Glutamatergic neuron (in vitro differentiated cells): ENCODE results near the gene MINPP1. TPM values are rescaled to one million over a fixed set of nuclear protein-coding genes. Genes with fewer than 3 reads are reported as not detected.

Experiments used
- DNase-seq: peaks from one replicate; pipeline ENCODE4 v3.0.0; 2022
- H3K27ac Mint-ChIP-seq: one replicate; pipeline ENCODE4 v1.8.0; 2020; ENCODE audit warnings: mild to moderate bottlenecking, mixed read lengths, inconsistent platforms; ENCODE audit not compliant: unreplicated experiment
- H3K27me3 Mint-ChIP-seq: one replicate; pipeline ENCODE4 v1.8.0; 2020; ENCODE audit warnings: mild to moderate bottlenecking, moderate library complexity, mixed read lengths, inconsistent platforms; ENCODE audit not compliant: unreplicated experiment
- H3K36me3 Mint-ChIP-seq: one replicate; pipeline ENCODE4 v1.8.0; 2020; ENCODE audit warnings: mild to moderate bottlenecking, mixed read lengths, inconsistent platforms; ENCODE audit not compliant: unreplicated experiment
- H3K4me1 Mint-ChIP-seq: one replicate; pipeline ENCODE4 v1.8.0; 2020; ENCODE audit warnings: mild to moderate bottlenecking, low read depth, mixed read lengths, inconsistent platforms; ENCODE audit not compliant: unreplicated experiment
- H3K4me3 Mint-ChIP-seq: one replicate; pipeline ENCODE4 v1.8.0; 2020; ENCODE audit warnings: mild to moderate bottlenecking, mixed read lengths, inconsistent platforms; ENCODE audit not compliant: unreplicated experiment
- H3K9me3 Mint-ChIP-seq: one replicate; pipeline ENCODE4 v1.8.0; 2020; ENCODE audit warnings: mild to moderate bottlenecking, moderate library complexity, mixed read lengths, inconsistent platforms; ENCODE audit not compliant: unreplicated experiment
- CTCF ChIP-seq: fragments of 200-600 bp; sonication (generic); IDR thresholded peaks from one replicate; pipeline ENCODE4 v1.5.0; 2021; ENCODE audit not compliant: partially characterized antibody, unreplicated experiment
- total RNA-seq: library from RNA; stranded (reverse); fragmentation: NEBNext Ultra II Directional; extraction: Animal tissue kit (Norgen Biotek cat#: 25700); gene quantifications from one replicate; pipeline ENCODE4 v1.2.1, GENCODE V29; 2021; ENCODE audit not compliant: unreplicated experiment

The MINPP1 gene
- total RNA-seq, 1 donor from 2014 or later = 27.2 TPM

DNA sequence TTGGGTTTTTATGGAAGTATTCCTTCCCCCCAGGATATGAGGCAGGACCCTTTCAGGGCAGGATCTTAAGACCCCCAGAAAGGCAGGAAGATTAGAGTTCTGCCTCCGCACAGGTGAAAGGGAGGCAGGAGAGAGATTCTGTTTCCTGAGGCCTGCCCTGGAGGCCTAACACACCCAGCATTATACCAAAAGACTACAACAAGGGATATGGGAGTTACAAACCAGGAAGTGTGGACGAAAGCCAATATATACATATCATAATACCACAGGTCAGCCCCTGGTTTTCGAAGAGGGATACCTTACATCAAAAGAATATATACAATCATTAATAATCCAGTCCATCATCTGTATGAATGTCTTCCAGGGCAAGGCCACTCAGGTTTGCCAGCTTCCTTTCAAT is 14.2 kb downstream of the MINPP1 start:
- no peak for TF ChIP-seq CTCF
- Mint-ChIP-seq H3K27ac (no peak overlapping the region), H3K36me3 (no peaks in the 10 kb centered on the region), H3K4me3 (no peak overlapping the region), H3K27me3 (no peaks in the 10 kb centered on the region), H3K4me1 (no peaks in the 10 kb centered on the region), H3K9me3 (no peaks in the 10 kb centered on the region)
- DNase-seq = no peak

GRCh38 chr10:87519582-87519981 is 14.9 kb downstream of the MINPP1 start:
- DNase-seq = no peak
- no peaks in the 10 kb centered on the region for H3K9me3 Mint-ChIP-seq
- no peak overlapping the region for H3K27ac Mint-ChIP-seq
- H3K36me3 Mint-ChIP-seq = peaks cover 3% of the 10 kb centered on the region
- no peak for TF ChIP-seq CTCF
- H3K4me3 Mint-ChIP-seq = no peak overlapping the region
- no peaks in the 10 kb centered on the region for H3K4me1 Mint-ChIP-seq
- H3K27me3 Mint-ChIP-seq = no peaks in the 10 kb centered on the region

- no peak for DNase-seq
- Mint-ChIP-seq H3K27ac (no peak overlapping the region), H3K9me3 (peaks cover 2% of the 10 kb centered on the region), H3K4me1 (no peaks in the 10 kb centered on the region), H3K4me3 (no peak overlapping the region), H3K27me3 (peaks cover 4% of the 10 kb centered on the region), H3K36me3 (peaks cover 28% of the 10 kb centered on the region)
- TF ChIP-seq CTCF = no peak
Observed at GRCh38 chr10:87523731-87524130, 19.0 kb downstream of the MINPP1 start.

DNA sequence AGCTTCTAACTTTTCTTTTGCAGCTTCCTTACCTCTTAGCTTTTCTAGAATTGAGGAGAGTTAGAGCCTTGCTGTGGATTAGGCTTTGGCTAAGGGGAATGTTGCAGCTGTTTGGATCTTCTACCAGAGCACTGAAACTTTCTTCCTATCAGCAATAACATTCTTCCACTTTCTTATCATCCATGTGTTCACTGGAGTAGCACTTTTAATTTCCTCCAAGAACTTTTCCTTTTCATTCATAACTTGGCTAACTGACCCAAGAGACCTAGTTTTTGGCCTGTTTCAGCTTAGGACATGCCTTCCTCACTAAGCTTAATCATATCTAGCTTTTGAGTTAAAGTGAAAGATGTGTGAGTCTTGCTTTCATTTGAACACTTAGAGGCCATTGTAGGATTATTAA is 19.6 kb downstream of the MINPP1 start:
- peaks cover 31% of the 10 kb centered on the region for H3K36me3 Mint-ChIP-seq
- TF ChIP-seq CTCF = no peak
- no peaks in the 10 kb centered on the region for H3K4me1 Mint-ChIP-seq
- H3K27me3 Mint-ChIP-seq = peaks cover 4% of the 10 kb centered on the region
- H3K9me3 Mint-ChIP-seq = peaks cover 2% of the 10 kb centered on the region
- no peak overlapping the region for H3K4me3 Mint-ChIP-seq
- DNase-seq = no peak
- H3K27ac Mint-ChIP-seq = no peak overlapping the region

- H3K4me1 Mint-ChIP-seq = peaks cover 3% of the 10 kb centered on the region
- no peak for DNase-seq
- TF ChIP-seq CTCF = no peak
- peaks cover 2% of the 10 kb centered on the region for H3K27me3 Mint-ChIP-seq
- peaks cover 22% of the 10 kb centered on the region for H3K36me3 Mint-ChIP-seq
- H3K27ac Mint-ChIP-seq = peak overlapping the region; percentile 48
- H3K9me3 Mint-ChIP-seq = peaks cover 5% of the 10 kb centered on the region
- H3K4me3 Mint-ChIP-seq = no peak overlapping the region
Observed at GRCh38 chr10:87531908-87532622, 27.4 kb downstream of the MINPP1 start.
